Measurements from ENCODE around the gene IKZF1.
A peak's percentile ranks its signal among the peaks of the same experiment; 100 is the strongest.

The IKZF1 gene

DNA sequence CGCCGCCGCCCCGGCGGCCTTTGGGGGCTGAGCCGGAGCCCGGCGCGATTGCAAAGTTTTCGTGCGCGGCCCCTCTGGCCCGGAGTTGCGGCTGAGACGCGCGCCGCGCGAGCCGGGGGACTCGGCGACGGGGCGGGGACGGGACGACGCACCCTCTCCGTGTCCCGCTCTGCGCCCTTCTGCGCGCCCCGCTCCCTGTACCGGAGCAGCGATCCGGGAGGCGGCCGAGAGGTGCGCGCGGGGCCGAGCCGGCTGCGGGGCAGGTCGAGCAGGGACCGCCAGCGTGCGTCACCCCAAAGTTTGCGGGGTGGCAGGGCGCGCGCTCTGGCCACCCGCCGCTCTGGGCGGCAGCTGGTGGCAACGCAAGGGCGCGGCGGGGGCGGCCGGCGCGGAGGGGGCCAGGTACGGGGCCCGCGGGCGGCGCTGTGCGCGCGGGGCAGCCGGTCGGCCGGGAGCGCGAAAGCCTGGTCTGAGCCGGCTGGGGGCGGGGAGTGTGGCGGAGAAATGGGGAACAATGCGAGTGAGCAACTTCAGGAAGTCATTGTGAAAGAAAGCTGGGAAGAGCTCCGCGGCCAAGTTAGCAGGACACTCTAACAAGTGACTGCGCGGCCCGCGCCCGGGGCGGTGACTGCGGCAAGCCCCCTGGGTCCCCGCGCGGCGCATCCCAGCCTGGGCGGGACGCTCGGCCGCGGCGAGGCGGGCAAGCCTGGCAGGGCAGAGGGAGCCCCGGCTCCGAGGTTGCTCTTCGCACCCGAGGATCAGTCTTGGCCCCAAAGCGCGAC, at the start of gene IKZF1:
IKZF1 (plus strand) TSS at position 588 of the 782 bp plus-strand sequence. CDS start 14,346 bp downstream, outside the sequence.
- DNase-seq = no peak

DNA sequence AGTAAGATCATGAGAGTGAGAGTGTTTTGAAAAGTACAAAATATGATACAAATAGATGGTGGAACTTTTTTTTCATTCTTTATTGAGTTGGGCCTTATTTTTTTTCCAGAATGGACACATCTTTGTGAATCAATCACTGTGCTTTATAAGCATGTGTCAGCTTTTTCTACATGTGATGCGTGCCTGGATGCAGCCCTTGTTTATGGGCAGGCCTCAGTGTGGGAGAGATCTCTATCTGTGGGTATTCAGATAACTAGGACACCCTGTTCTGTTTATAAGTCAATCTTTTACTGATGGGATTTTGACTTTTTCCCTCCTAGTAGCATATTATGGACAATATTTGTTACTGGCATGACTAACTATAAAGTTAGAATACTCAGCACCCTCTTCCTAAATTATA, 42.9 kb upstream of the IKZF1 start:
- DNase-seq = no peak

DNA sequence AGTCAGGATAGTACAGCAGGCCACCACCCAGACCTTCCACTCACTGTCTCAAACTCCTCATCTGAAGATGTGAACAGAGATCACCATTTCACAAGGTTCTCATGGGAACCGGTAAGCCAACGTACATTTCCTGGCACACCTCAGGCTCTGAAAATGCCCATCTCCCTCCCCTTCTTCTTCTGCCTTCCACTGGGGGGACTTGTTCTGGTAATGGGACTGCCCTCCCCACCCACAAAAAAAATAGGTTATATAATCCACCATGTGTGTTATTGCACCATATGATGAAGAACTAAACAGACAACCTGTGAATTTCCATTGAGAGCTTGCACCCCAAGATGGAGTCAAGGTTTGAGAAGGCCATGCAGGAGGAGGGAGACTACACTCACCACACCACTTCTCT, 42.1 kb upstream of the IKZF1 start:
- DNase-seq = no peak

DNA sequence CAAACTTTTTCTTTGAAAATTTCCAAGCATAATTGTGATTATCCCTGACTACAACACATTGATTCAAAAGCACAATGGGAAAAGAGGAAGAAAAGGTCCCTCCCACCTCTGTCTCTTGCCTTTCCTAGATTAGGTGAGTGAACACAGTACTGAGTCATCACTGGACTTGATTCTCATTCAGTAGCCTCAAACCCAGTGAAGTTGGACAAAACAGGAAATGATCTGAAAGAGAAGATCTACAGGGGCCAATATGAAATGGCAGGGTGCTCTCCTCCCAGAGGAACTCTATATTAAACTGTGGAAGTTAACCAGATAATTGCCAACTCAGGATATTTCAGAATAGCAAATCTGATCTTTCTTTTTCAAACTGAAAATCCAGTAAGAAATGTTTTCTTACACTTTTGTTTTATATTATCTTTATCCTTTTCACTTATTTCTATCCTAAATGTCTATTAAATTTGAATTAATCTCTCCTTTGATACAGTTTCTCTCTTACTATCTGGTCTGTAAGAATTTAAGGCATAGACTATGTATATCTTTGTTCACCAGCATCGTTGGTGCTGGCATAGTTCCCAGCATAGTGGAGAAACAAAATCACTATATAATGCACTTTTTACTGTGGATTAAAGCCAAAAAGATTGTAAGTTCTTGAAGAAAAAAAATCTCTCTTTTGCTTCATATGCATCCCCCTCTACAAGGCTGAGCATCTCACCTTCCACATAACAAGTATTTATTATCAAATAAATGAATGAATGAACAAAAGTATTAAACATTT, 41.4 kb upstream of the IKZF1 start:
- no peak for DNase-seq

DNA sequence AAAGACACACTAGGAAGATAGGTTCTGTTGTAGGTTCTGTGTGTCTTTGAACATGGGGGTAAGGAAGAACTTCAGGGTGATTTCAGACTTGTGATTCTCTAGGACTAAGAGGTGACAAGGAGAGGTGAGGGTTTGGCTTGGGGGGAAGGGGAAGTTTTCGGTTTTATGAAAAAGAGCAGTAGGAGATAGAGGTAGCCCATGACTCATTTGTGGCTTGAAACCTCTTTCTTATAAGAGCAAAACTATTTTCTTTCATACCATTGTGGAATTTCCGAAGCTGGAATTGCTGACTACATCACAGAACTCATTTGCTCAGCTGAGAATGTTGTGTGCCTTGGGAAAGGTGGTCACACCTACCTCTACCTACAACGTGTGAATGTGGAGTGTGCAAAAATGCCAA, 39.6 kb upstream of the IKZF1 start:
- no peak for DNase-seq

DNA sequence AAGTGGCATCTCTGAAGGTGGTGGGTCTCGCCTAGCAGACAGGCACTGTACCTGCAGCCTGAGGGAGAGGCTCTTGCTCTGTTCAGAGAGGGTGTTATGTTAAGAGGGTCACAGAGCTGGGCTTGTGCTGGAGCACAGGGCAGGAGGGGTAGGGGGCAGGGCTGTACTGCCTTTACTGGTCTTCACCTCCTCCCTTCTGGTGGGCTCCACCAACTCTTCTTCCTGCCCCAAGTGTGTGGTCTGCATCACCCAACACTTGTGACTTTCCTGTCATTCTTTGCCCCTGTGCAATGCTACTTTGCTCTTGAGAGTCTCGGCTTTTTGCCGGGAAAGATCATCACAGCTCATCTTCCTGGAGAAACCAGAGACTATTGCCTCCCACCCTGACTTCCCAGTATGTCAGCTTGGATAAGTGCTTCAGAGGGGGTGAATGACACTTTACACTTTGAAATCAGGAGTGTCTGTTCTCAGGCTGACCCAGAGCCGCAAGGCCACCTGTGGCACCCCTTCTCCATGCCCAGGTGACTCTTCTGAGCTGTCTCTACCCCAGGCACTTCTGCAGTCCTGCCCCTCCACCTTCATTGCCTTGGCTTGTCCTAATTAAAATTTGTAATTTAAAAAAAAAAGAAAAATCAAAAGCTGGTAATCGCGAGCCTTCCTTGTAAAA, 38.4 kb upstream of the IKZF1 start:
- DNase-seq = no peak

DNA sequence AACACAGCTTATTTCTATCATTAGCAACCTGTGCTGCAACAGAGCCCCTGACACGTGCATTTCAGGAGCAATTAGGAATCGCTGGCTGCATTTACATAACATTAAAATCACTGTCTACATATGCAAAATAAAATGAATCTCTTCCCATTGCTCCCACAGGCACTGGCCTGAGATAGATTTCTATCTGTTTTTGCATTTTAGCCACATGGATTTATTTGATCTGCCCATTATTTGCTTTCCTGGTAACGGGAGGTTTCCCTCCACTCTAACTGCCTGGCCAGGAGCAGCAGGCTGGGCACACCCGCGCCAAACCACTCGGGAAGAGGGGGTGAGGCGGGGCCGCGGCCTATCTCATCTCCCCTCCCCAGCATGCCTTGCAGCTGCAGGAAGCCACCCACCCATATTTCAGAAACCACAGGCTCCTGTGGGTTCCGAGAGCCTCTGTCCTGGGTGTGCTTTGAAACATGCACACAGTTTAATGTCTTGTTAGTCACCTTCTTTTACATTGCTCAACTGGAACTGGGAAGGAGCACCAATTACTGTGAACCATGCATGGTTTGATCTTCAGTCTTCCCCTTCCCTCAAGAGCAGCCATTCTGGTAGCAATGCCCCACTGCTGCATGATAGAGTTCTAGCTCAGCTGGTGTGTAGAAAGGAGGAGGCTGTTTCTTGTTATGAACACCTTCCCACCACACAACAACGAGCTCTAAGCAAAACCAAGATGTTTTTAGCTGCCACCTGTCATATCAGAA, 37.7 kb upstream of the IKZF1 start:
- DNase-seq = no peak

DNA sequence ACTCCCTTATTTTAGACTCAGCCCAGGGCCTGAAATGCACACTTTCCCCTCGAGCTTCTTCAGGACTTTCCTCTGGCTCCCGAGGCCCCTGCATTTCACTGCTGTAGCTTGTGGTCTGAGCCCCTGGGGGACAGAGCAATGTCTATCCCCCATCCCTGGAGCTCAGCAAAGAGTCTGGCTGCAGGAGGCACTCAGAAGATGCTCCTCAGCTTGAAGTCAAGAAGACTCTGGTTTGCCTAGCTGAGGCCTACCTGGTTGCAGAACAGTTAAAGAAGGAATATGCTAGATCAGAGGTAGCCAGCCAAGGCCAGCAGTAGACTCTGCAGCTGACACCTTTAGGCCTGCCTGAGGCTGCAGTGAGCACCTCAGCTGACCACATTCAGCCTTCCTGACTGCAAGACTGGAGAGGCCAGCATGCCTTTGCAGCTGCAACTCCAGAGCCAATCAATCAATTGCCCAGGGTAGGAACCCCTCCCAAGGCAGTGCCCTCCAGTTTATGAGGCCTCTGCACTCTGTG, 36.9 kb upstream of the IKZF1 start:
- no peak for DNase-seq

DNA sequence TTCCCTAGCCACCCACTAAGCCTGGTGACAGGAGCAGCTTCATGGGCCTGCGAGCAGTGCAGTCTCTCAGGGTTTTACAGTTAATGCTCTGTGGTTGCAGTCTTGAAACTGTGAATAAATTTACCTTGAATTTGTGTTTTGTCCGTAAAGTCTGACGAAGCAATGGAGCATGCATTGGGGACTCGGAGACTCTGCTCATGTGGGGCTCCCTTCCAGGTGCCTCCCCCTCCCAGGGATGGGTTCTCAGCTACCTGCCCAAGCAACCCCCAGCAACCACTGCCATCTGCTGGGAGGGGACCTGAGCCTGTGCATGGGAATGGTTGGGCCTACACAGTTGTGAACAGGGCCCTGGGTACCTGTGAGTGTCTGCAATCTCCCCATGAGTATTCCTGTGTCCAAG, 36.3 kb upstream of the IKZF1 start:
- no peak for DNase-seq

DNA sequence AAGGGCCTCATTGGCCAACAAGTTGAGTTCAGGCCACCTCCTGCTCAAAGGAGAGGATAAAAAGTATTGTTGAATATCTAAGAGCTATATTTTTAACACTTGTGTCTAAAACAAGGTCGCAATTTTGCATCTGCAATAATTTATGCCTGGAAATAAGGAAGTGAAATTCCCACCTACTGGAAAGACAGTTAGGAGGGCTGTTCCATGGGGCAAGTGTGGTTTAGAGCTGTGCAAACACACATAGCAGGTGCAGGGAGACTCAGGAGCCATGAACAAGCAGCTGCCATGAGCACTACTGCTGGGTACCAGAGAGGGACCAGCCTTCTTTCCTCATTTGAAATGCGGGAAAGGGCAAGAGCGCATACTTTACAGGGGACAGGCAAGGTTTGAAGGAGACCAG, 35.5 kb upstream of the IKZF1 start:
- DNase-seq = no peak

DNA sequence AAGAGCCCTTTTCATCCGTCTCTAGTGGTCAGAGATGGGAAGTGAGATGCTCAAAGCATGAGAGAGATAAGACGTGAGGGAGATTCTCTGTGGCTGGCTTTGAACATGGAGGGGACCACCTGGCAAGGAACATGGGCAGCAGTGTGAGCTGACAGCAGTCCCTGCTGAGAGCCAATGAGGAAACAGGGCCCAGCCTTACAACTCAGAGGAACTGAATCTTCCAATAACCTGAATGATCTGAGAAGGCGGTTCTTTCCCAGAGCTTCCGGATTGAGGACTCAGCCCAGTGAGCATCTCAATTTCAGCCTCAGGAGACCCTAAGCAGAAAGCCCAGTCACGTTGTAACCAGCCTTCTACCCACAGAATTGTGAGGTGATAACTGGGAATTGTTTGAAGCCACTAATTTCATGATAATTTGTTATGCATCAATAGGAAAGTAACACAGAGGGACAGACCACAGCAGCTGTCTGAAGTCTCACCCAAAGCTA, 33.9 kb upstream of the IKZF1 start:
- DNase-seq = no peak

DNA sequence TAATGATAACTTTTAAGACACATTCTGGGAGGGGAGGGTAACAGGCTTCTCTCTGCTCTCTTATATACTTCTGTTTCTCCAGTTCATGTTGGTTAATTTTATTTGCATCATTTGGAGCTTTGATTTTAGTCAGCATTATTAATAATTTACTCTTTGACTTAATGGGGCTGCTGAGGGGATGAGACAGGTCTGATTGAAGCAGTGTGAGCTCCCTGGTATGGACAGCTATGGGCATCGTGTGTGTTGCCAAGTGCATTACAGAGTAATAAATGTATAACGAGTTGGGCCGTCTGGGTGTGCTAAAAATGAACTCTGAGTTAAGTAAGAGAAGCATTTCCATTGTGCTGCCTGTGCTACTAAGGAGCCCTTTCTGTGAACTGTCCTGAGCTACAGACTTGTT, 31.7 kb upstream of the IKZF1 start:
- DNase-seq = peak; percentile 4

DNA sequence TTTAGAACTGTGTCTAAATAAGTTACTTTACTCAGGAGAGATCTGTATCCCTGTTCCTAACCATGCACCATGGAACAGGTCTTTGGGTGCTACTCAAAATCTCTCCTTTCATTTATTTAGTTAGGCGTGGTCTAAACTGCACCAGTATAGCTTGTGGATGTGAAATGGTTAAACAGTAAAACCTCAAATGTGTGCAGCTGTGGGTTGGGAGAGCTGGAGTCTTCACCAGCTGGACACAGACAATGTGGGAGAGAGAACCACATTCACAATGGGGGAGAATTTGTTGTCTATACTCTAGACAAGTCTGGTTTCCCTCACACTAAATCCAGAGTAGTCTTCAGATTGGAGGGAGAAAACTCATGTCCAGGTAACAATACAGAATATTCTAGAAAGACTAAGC, 31.2 kb upstream of the IKZF1 start:
- no peak for DNase-seq

DNA sequence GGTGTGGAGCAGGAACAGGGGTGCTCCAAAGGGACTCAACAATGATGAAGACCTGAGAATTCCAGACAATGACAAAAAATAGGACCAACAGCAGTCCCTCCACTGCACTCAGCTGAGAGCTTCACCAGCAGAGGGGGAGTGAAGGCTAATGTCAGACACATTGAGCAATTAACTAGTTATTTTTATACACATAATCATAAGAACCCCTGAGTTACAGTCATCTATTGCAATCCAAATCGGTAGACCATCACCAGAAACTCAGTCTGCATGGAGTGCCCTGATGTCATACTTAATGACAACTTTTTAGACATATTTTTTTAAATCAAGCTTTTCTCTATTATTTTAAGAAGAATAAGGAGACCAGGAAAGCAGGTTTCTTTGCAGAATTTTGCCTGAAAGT, 30.6 kb upstream of the IKZF1 start:
- DNase-seq = no peak

DNA sequence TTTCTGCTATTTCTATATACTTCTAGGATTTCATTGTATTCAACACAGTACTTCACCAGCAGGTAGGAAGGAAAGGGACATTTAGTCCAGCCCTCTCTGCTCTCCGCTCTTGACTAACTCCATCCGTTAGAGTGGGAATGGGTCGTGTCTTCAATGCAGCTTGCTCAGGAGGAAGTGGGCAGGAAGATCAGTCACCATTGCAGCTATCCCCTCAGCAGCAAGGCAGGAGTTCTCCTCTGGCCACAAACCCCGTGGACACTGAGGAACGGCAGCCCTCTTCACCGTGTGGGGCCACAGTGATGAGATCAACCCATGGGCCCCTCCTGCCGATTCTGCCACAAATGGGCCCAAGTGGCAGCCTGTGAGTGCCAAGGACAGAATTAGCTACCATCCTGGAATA, 30.2 kb upstream of the IKZF1 start:
- DNase-seq = no peak

DNA sequence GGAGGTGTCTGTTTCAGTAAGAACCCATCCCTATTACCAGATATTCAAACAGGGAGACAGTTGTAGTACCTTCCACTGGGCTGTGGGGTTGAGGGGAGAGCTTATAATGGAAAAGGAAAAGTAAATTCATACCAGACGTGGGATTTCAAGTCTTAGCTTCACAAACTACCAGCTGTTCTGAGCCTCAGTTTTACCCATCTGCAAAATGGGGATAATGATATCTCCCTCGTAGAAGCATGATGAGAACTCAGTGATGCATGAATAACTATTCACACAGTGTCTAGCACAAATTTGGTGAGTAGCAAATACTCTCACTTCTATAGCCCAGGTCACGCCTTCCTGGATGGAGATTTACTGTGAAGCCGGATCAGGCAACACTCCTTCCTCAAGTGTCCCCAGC, 29.1 kb upstream of the IKZF1 start:
- DNase-seq = no peak

DNA sequence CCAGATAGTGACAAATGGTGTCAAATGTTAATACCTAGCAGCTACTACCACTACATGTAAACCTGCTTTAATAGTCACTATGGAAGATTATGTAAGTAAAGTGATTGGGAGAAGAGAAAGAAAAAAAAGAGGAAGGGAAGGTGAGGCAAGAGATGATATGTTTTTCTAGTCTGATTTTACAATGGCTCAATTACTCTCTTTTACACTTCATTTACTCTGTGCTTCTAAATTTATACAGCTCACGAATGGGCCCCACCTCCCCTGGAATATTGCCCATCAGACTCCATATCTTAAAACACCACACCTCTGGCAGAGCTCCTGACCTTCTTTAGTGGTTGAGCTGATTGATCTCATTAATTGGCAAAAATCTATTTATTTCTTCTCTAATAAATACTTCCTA, 28.0 kb upstream of the IKZF1 start:
- DNase-seq = peak; percentile 22

DNA sequence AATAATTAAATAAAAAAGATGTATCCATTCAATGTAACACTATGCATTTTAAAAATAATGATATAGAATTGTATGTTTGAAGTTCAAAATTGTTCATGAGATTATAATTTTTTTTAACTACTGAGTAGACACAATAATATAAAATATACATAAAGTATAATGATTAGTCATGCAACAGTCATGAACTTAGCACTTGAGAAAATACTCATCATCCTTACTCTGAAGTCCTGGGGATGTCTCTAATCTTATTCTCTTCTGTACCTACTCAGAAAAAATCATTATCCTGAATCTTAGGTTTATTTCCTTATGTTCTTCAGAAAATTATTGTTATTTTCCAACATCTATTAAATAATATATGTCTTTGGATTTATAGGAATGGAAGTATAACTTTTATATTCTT, 26.4 kb upstream of the IKZF1 start:
- no peak for DNase-seq

DNA sequence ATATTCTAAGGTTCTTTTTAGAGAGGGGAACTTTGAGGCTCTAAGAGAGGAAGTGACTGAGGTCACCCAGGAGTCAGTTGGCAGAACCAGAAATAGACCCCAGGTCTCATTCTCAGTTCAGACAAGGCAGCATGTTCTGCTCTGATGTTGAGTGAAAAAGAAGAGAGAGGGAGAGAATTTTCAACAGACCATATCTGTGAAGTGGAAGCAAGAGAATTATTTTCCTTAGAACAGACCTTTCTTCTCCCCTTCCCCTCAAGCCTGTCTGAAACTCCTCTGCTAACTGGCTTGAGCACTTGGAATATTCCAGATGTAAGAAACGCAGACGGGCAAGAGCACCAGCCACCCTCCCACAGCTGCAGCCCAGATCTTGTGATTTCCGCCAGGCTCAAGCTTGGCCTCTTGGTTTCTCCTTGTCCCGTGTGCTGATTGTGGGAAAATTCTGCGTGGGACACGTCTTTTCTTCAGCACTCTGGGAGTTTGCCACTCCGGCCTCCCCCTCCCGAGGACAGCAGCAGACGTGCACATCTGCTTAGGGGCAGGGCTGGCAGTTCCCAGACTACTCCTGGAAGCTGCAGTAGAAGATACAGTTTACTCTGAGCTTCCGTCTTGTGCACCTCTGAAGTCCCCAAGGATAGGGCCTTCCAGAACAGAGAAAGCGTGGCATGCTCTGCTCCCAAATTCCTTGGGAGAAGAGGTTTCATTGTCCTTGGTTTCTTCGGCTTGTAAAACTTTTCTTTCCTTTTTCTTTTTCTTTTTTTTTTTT, 22.7 kb upstream of the IKZF1 start:
- no peak for DNase-seq

DNA sequence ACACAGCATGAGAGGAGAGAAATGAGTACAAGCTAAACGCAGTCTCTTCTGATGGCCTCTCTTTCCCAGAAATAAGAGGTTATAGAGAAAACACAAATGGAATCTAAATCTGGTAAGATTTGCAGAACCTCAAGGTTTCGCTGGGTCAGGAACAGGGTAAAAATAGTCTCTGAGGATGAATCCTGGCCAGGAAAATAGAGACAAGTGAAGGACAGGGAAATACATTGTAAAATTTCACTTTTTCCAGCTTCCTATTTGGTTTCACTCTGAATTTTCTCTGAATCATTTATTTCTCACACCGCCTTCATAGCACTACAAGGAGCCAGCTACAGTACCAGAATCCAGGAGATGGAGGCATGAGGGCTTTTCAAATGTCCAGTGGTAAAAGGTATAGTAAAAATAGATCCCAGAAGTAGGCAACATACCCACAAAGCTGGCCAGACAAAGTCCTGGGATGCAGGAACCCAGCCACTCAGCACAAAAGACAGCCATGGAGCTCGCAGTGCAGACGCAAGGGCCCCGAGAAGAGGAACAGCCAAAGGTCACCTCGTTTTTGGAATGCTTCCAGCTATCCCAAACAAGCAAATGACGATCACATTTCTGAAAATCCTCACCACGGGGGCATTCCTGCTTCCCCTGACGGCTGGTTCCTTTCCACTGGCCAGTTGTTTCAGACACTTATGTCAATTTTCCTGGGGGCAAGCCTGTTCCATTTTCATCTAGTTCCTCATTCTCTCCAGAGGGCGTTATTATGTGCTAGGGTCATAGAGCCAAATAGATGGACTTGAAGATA, 21.5 kb upstream of the IKZF1 start:
- no peak for DNase-seq

DNA sequence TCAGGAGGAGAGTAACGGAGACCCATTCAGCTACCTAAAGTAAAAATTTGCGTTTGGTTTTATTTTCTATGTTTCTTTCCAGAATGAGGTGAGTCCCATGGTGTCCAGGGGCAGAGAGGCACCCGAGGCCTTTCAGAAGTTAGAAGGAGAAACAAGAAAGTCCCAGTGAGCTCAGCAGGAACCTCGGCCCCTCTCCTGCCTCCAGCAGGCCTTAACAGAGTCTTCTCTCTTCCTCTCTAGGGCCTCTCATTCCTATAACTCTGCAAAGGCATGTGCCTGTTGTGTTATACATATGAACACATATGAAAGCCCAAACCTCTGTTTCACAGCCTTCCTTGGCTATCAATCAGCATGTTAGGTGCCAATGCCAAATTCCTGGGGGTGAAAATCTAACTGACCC, 20.8 kb upstream of the IKZF1 start:
- DNase-seq = no peak
